ENCODE measurements around the gene CREBBP.

DNA sequence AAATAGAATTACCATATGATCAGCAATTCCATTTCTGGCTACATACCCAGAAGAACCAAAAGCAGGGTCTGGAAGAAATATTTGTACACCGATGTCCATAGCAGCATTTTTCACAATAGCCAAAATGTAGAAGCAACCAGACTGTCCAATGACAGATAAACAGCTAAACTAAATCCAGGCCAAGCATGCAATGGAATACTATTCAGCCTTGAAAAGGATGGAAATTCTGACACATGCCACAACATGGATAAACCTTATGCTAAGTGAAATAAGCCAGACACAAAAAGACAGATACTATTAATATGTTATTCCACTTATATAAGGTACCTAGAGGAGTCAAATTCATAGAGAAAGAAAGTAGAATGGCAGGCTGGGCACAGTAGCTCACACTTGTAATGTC is 25.9 kb upstream of the CREBBP start:
- TF ChIP-seq CTCF (IDR thresholded peaks at IDR 0.05) (no peak), ZFX (IDR thresholded peaks at IDR 0.05; ENCODE audit: borderline replicate concordance) (no peak)
